NT2/D1 (cell line): Measurements from ENCODE around the gene PAX2.
A peak's percentile ranks its signal among the peaks of the same experiment; 100 is the strongest.

Experiments
- DNase-seq: peaks from one replicate; pipeline ENCODE4 v3.0.0-alpha.2; 2011; ENCODE audit warnings: low read depth, low spot score
- H3K27me3 ChIP-seq: 2 replicates; pipeline ENCODE4 v1.6.0; 2011; ENCODE audit warnings: mild to moderate bottlenecking; ENCODE audit not compliant: insufficient read length, insufficient read depth
- H3K36me3 ChIP-seq: 2 replicates; pipeline ENCODE4 v1.6.1; 2011; ENCODE audit warnings: mild to moderate bottlenecking, low read length, mixed read lengths; ENCODE audit not compliant: insufficient read depth, insufficient read length
- H3K4me1 ChIP-seq: 2 replicates; pipeline ENCODE4 v1.5.1; 2011; ENCODE audit not compliant: insufficient read depth, insufficient read length
- H3K4me3 ChIP-seq: 2 replicates; pipeline ENCODE4 v1.5.1; 2011; ENCODE audit warnings: low read depth; ENCODE audit not compliant: insufficient read length
- H3K9ac ChIP-seq: 2 replicates; pipeline ENCODE4 v1.6.0; 2011; ENCODE audit warnings: low read depth; ENCODE audit not compliant: insufficient read length
- H3K9me3 ChIP-seq: 2 replicates; pipeline ENCODE4 v1.5.1; 2011; ENCODE audit warnings: mild to moderate bottlenecking, low read length; ENCODE audit not compliant: insufficient read depth
- SUZ12 ChIP-seq: IDR thresholded peaks from 2 replicates; pipeline ENCODE4 v1.6.1; 2011; ENCODE audit not compliant: insufficient read length, insufficient read depth; ENCODE audit errors: extremely low read depth
- YY1 ChIP-seq: IDR thresholded peaks from 2 replicates; pipeline ENCODE4 v1.6.1; 2011; ENCODE audit not compliant: insufficient read length, insufficient read depth
- ZNF274 ChIP-seq: IDR thresholded peaks from 2 replicates; pipeline ENCODE4 v1.6.1; 2011; ENCODE audit warnings: mild to moderate bottlenecking, low read depth, low read length

PAX2 gene

DNA sequence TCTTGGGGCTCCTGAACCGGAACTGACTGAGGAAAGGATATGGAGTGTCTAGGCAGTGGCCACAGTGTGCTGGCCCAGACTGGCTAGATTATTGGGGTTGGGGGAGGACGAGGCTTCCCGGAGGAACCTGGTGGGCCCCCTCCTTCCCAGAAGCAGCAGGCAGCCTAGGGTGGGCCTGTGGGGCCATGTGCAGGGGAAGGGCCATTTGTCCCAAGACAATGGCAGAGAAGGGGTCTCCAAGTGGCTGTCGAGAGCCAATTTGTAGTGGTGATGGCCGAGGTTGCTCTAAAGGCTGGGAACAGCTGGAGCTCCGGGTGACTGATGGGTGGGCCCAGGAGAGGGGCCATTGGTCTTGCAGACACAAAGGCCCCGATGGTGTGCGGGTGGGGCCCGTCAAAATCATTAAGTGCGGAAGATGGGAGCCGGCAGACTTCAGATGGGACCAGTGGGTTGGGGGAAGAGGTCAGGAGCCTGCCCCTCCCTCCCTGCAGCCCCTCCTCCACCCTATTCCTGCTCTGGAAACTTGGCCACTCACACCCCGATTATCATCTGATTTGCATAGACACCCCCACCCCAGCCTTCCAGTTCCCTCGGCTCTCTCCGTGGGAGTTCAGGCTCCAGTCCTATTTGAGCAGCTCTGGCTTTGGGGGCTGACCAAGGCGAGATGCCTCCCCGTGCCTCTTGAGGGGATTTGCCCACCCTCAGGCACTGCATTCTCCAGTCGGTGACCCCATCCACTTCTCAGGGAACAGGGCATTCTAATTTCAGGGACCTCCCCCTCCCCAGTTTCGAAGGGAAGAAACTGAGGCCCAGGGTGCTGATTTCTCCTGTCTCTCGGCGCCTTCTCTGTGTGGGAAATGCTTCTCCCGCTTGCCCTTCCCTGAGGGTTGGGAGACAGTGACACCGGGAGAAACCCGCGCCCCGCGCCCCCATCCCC is 36.0 kb upstream of the PAX2 start:
- Histone ChIP-seq H3K27me3 (peaks cover 70% of the 10 kb centered on the region), H3K4me3 (peak overlapping the region; percentile 26)

DNA sequence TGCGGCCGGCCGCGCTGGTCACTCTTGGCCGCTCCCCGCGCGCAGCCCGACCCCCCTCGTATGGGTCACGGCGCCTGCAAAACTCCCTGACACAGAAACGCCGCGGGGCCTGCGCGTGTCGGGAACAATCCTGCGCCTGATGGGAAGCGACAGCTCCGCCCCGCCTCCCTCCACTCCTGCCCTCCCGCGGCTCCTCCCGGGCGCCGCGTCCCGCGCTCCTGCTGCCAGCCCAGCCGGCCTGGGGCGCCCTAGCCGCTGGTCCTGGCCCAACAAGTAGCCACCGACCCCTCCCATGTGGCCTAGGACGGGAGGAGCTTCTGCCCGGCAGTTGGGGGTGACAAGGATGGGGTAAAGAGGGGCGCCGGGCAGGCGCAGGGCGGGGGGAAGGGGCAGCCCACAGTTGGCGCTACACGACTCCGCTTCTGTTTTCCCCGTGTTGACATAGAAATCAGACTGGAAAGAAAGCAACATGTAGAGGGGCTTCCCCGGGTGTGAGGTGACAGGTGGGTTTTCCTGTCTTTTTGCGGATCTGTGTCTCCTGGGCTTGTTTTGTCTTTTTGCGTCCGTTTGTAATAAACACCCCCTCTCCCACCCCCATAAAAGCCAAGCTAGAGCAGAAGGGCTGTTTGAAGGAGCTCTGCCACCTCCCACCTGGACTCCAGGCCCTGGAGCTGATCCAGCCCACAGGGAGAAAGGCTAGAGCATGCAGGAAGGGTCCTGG is 35.1 kb upstream of the PAX2 start:
- Histone ChIP-seq H3K4me3 (peak overlapping the region; percentile 26), H3K9me3 (no peaks in the 10 kb centered on the region), H3K9ac (peak overlapping the region; percentile 56), H3K36me3 (no peaks in the 10 kb centered on the region), H3K27me3 (peaks cover 78% of the 10 kb centered on the region), H3K4me1 (peaks cover 5% of the 10 kb centered on the region)
- no peak for TF ChIP-seq ZNF274
- no peak for TF ChIP-seq SUZ12
- TF ChIP-seq YY1 = no peak
- no peak for DNase-seq

More for the DNA sequence above, 36.0 kb upstream of the PAX2 start:
- TF ChIP-seq ZNF274 (no peak), YY1 (no peak), SUZ12 (no peak)
- peaks cover 5% of the 10 kb centered on the region for H3K4me1 ChIP-seq
- no peak for DNase-seq
- H3K9me3 ChIP-seq = no peaks in the 10 kb centered on the region
- H3K9ac ChIP-seq = peak overlapping the region; percentile 17
- no peaks in the 10 kb centered on the region for H3K36me3 ChIP-seq

DNA sequence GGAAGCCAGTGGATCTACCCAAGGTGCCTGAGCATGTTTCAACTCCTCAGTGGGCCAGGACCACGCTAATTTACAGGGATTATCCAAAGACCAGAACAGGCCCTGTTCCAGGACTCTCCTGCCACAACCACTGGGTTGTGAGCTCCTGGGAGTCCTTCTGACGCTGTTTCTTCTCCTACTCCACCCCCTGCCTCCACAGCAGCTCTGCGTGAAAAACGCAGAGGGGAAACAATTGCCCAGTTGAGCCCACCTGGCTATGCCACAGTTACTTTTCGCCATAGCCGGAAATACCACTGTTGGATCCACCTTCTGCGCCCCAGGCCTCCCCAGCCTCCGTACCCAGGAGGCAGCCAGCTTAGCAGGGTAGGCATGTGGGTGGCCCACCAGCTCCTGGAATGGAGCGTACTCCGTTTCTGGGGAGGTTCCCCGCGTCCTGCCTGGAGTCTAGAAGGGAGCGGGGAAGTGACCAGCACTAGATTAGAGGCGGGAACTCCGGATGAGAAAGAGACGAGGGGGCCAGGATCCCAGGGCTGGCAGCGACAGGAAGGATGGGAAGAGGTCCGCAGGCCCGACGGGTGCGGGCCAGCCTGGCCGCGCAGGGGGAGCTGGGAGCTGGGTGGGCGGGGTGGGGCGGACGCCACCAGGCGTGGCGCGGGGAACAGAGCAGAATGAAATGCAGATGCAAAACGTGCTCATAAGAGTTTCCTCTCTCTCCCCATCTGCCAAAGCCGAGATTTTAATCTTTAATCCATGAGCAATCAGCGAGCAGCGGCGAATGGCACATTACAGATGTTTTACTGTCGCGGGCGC is 32.1 kb upstream of the PAX2 start:
- DNase-seq = no peak
- H3K9ac ChIP-seq = peak overlapping the region; percentile 33
- H3K9me3 ChIP-seq = no peaks in the 10 kb centered on the region
- peaks cover 5% of the 10 kb centered on the region for H3K4me1 ChIP-seq
- H3K4me3 ChIP-seq = peak overlapping the region; percentile 34
- H3K27me3 ChIP-seq = peaks cover 98% of the 10 kb centered on the region
- TF ChIP-seq SUZ12 (no peak), YY1 (no peak), ZNF274 (no peak)
- H3K36me3 ChIP-seq = no peaks in the 10 kb centered on the region

DNA sequence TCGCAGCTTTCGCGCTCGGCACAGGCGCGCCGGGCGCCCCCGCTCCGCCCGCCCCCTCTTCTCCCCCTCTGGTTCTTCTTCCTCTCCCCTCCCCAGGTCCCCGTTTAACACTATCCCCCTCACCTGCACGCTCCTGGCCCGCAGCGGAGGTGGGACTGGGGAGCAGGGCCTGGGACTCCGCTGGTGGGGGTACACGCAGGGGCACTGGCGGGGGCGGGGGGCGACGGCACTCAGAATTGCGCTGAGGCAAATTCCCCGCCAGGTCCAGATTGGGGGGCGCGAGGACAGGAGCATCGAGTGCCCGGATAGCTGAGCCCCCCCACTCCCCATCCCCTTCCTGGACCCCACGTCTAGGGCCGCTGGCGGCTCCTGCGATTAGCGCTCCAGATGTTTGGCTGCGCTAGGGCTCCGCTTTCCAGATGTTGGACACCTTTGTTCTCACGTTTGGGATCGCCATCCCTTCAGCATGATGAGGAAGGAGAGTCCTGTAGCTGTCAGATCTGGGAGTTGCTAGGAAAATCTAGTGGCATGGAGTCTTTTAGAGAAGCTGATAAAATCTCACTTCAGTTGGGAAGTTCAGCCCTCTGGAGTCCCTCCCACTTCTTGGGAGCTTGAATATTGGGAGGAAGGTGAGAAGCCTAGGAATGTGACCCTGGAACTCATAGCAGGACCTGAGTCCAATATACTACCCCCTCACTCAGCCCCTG is 31.4 kb upstream of the PAX2 start:
- H3K9me3 ChIP-seq = no peaks in the 10 kb centered on the region
- H3K9ac ChIP-seq = no peak overlapping the region
- peaks cover 98% of the 10 kb centered on the region for H3K27me3 ChIP-seq
- TF ChIP-seq YY1 = no peak
- TF ChIP-seq ZNF274 = no peak
- no peak for TF ChIP-seq SUZ12
- H3K4me1 ChIP-seq = peaks cover 5% of the 10 kb centered on the region
- no peak for DNase-seq
- H3K4me3 ChIP-seq = peak overlapping the region; percentile 34
- no peaks in the 10 kb centered on the region for H3K36me3 ChIP-seq

DNA sequence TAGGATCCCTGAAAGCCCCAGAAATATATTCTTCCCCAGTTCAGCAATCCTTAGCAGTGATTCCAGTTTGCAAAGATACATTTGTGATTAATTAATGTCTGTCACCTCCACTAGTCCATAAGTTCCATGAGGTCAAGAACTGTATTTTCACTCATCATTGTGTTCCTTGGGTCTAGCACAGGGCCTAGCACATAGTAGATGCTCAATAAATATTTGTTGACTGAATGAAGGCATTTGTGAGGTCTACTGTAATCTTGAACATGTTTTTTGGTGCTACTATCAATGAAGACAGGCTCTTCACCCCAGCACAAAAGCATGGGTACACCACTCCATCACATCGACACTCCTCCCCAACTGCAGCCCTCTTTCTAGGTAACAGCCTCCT is 30.8 kb upstream of the PAX2 start:
- TF ChIP-seq YY1 (no peak), ZNF274 (no peak), SUZ12 (no peak)
- no peak overlapping the region for H3K9ac ChIP-seq
- H3K9me3 ChIP-seq = no peaks in the 10 kb centered on the region
- no peaks in the 10 kb centered on the region for H3K36me3 ChIP-seq
- H3K4me3 ChIP-seq = no peak overlapping the region
- peaks cover 5% of the 10 kb centered on the region for H3K4me1 ChIP-seq
- H3K27me3 ChIP-seq = peaks cover 98% of the 10 kb centered on the region
- DNase-seq = no peak

DNA sequence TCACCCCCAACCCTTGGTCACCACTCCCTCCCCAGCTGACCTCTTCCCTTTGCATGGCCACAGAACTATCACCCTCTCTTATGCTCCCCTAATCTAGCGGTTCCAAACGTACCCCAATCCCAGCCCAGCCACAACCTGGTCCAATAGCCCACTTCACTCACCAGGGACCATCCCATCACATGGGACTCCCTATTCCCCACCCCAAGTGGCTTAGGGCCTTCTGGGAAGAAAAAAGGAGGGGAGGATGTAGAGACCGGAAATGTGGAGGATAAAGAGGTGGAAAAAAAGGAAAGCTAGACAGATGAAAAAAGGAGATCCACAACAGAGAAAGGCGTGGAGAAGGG is 30.3 kb upstream of the PAX2 start:
- no peaks in the 10 kb centered on the region for H3K36me3 ChIP-seq
- H3K4me1 ChIP-seq = peaks cover 5% of the 10 kb centered on the region
- TF ChIP-seq YY1 (no peak), ZNF274 (no peak), SUZ12 (no peak)
- H3K9ac ChIP-seq = peak overlapping the region; percentile 61
- DNase-seq = no peak
- H3K4me3 ChIP-seq = peak overlapping the region; percentile 40
- H3K27me3 ChIP-seq = peaks cover 95% of the 10 kb centered on the region
- no peaks in the 10 kb centered on the region for H3K9me3 ChIP-seq
